ENCODE data around the gene CALML4.

- TF ChIP-seq POLR2AphosphoS5 (IDR thresholded peaks at IDR 0.05; ENCODE audit: insufficient read depth, low read depth, low read length) (no peak), EZH2 (IDR thresholded peaks at IDR 0.05; ENCODE audit: borderline replicate concordance, low read depth, low read length, severe bottlenecking) (no peak), POLR2A (IDR thresholded peaks at IDR 0.05; ENCODE audit: low read depth, low read length) (no peak), MYC (IDR thresholded peaks at IDR 0.05; ENCODE audit: low read depth, low read length) (no peak), GATA2 (IDR thresholded peaks at IDR 0.05; ENCODE audit: insufficient read depth, insufficient read length, low read depth, low read length) (no peak), FOS (IDR thresholded peaks at IDR 0.05; ENCODE audit: borderline replicate concordance, insufficient read depth, low read length) (no peak)
- TF ChIP-seq, protein P1, sequence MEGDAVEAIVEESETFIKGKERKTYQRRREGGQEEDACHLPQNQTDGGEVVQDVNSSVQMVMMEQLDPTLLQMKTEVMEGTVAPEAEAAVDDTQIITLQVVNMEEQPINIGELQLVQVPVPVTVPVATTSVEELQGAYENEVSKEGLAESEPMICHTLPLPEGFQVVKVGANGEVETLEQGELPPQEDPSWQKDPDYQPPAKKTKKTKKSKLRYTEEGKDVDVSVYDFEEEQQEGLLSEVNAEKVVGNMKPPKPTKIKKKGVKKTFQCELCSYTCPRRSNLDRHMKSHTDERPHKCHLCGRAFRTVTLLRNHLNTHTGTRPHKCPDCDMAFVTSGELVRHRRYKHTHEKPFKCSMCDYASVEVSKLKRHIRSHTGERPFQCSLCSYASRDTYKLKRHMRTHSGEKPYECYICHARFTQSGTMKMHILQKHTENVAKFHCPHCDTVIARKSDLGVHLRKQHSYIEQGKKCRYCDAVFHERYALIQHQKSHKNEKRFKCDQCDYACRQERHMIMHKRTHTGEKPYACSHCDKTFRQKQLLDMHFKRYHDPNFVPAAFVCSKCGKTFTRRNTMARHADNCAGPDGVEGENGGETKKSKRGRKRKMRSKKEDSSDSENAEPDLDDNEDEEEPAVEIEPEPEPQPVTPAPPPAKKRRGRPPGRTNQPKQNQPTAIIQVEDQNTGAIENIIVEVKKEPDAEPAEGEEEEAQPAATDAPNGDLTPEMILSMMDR (IDR thresholded peaks at IDR 0.05; ENCODE audit: extremely low read depth in 1 of 2, insufficient read depth in 1 of 2, low read depth in 1 of 2, low read length in 2 of 2) = no peak
- TF ChIP-seq, protein P2, sequence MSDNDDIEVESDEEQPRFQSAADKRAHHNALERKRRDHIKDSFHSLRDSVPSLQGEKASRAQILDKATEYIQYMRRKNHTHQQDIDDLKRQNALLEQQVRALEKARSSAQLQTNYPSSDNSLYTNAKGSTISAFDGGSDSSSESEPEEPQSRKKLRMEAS (IDR thresholded peaks at IDR 0.05; ENCODE audit: insufficient read depth, insufficient read length) = no peak
Observed at GRCh38 chr15:68203486-68203885, 1.6 kb downstream of the CALML4 start.

Measured in endothelial cell of umbilical vein (primary cell).